ENCODE measurements around the gene NUTM2F.
"Not testable (repeated sequence)": the region's sequence is repeated elsewhere in the genome, so short reads cannot be mapped to it uniquely, and the experiment has no call there.

DNA sequence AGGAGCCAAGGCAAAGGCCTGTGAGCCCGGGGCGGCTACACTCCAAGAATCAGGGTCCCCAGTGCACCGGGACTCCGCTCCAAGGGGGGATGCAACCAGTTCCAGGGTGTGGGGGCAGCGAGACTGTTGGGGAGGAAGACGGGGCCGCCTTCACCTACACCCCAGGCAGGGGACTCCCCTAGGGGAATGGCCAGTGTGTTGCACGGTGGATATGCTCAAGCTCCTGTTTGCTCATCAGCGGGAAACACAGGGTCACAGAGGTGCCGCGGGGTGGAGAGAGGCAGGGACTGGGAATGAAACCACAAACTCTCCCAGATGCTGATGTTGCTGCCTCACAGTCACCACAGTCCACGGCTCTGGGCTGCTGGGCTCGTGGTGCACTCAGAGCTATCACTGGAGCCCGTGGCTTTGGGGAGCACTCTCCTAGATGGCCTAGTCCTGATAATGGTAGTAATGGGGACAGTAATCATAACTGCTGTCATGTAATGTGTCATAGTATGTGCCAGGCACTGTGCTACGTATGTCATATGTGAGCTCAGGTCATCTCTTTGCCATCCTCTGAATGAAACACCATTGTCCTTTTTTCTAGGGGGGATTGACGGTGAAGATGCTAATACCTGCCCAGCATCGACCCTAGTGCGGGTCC is 5.2 kb downstream of the NUTM2F start:
- TF ChIP-seq, protein P1, sequence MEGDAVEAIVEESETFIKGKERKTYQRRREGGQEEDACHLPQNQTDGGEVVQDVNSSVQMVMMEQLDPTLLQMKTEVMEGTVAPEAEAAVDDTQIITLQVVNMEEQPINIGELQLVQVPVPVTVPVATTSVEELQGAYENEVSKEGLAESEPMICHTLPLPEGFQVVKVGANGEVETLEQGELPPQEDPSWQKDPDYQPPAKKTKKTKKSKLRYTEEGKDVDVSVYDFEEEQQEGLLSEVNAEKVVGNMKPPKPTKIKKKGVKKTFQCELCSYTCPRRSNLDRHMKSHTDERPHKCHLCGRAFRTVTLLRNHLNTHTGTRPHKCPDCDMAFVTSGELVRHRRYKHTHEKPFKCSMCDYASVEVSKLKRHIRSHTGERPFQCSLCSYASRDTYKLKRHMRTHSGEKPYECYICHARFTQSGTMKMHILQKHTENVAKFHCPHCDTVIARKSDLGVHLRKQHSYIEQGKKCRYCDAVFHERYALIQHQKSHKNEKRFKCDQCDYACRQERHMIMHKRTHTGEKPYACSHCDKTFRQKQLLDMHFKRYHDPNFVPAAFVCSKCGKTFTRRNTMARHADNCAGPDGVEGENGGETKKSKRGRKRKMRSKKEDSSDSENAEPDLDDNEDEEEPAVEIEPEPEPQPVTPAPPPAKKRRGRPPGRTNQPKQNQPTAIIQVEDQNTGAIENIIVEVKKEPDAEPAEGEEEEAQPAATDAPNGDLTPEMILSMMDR (IDR thresholded peaks at IDR 0.05), result not testable (repeated sequence)
- not testable (repeated sequence) for TF ChIP-seq EZH2, EZH2phosphoT487 (IDR thresholded peaks at IDR 0.05)

All from neural progenitor cell (in vitro differentiated cells).